HTR-8/SVneo (cell line): Measurements from ENCODE around the gene KAT2A.

Experiments
- DNase-seq: peaks from one replicate; pipeline ENCODE4 v3.0.0; 2011; ENCODE audit warnings: low spot score, mixed read lengths; ENCODE audit not compliant: insufficient read length
- FAIRE-seq: peaks from 2 replicates; lab custom pipeline; 2011; peaks lifted over from hg19 to GRCh38; lab: Jason Lieb, UNC

The KAT2A gene

GRCh38 chr17:42097691-42098631, 23.2 kb downstream of the KAT2A start, which contains the start of gene ZNF385C:
ZNF385C (minus strand) TSS chr17:42098473; CDS start chr17:42063056, 35,417 bp downstream.
- FAIRE-seq: no peak
- DNase-seq: no peak

- no peak for FAIRE-seq
- no peak for DNase-seq
Observed at GRCh38 chr17:42096360-42097111, 24.6 kb downstream of the KAT2A start.

GRCh38 chr17:42094375-42095069, 26.6 kb downstream of the KAT2A start:
- FAIRE-seq (no peak), DNase-seq (no peak)

- no peak for FAIRE-seq
- no peak for DNase-seq
Observed at GRCh38 chr17:42092939-42093338, 28.2 kb downstream of the KAT2A start.

GRCh38 chr17:42090964-42091790, 30.0 kb downstream of the KAT2A start:
- DNase-seq (no peak), FAIRE-seq (peak; percentile 46)

- no peak for FAIRE-seq
- DNase-seq: no peak
Observed at GRCh38 chr17:42088736-42089135, 32.4 kb downstream of the KAT2A start.

- no peak for FAIRE-seq
Observed at GRCh38 chr17:42087736-42088705, 33.1 kb downstream of the KAT2A start.

GRCh38 chr17:42087042-42087701, 34.0 kb downstream of the KAT2A start:
- no peak for DNase-seq
- FAIRE-seq: no peak

More at GRCh38 chr17:42087736-42088705, 33.1 kb downstream of the KAT2A start:
- DNase-seq: no peak

GRCh38 chr17:42081516-42082129, 39.5 kb downstream of the KAT2A start:
- FAIRE-seq (peak; percentile 9), DNase-seq (no peak)

- FAIRE-seq (no peak), DNase-seq (no peak)
Observed at GRCh38 chr17:42079541-42079940, 41.6 kb downstream of the KAT2A start.

- no peak for DNase-seq
- FAIRE-seq: peak; percentile 13
Observed at GRCh38 chr17:42078396-42079043, 42.6 kb downstream of the KAT2A start.

GRCh38 chr17:42077755-42078154, 43.4 kb downstream of the KAT2A start:
- FAIRE-seq (no peak), DNase-seq (no peak)

- DNase-seq (no peak), FAIRE-seq (peak; percentile 28)
Observed at GRCh38 chr17:42076797-42077559, 44.2 kb downstream of the KAT2A start.

- DNase-seq (no peak), FAIRE-seq (no peak)
Observed at GRCh38 chr17:42075789-42076188, 45.4 kb downstream of the KAT2A start.

GRCh38 chr17:42072323-42073187, 48.6 kb downstream of the KAT2A start:
- no peak for DNase-seq
- no peak for FAIRE-seq
